ENCODE results near the gene TMEM255B. TPM values are rescaled to one million over a fixed set of nuclear protein-coding genes. Genes with fewer than 3 reads are reported as not detected.
A peak's percentile ranks its signal among the peaks of the same experiment; 100 is the strongest.
"Not testable (repeated sequence)": the region's sequence is repeated elsewhere in the genome, so short reads cannot be mapped to it uniquely, and the experiment has no call there.

The TMEM255B gene
- total RNA-seq, 1 experiment from 2014 or later, result not detected

DNA sequence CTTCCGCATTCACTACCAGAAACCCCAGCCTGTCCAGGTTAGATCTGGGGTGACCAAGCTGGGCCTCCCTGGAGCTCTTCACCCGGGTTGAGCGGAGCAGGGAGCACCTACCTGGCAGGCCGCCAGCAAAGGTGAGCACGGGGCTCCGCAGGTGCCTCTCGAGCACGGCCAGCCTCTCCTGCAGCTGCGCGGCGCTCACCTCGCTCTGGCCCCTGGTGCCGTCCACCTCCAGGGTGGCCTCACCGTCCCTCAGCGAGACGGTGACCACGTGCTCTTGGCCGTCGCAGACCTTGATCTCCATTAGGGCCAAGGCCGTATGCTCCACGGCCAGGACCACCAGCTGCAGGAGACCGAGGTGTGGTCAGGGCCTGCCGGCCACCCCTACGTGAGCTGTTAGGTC lies 62.8 kb downstream of the TMEM255B start:
- Histone ChIP-seq H3K27ac (peak overlapping the region; percentile 65; the same call in 1 of the 2 replicates), H3K9me3 (replicated peaks) (no peaks in the 10 kb centered on the region), H3K36me3 (no peaks in the 10 kb centered on the region), H3K4me3 (no peak overlapping the region; the same call in 1 of the 2 replicates), H3K27me3 (no peaks in the 10 kb centered on the region), H3K4me1 (peaks cover 17% of the 10 kb centered on the region)
- no peak for DNase-seq

DNA sequence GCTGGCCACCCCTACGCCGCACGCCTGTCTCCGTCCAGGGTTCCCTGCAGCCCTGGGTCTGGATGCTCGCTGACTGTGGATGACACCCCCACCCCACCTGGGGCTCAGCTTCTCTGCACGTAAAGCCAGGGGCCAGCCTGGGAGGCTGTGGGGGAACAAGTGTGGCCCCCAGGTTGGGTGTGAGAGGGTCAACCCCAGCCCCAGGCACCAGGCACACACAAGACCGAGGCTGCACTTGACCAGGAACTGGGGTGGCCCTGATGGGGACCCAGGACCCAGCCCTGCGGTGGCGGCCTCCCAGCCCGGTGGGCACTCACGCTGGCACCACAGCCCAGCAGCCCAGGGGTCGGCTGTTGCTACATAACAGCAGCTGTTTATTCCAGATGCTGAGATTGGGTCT lies 63.2 kb downstream of the TMEM255B start:
- no peaks in the 10 kb centered on the region for H3K27me3 ChIP-seq
- H3K27ac ChIP-seq, result no peak overlapping the region
- H3K4me3 ChIP-seq, result no peak overlapping the region
- peaks cover 17% of the 10 kb centered on the region for H3K4me1 ChIP-seq
- no peaks in the 10 kb centered on the region for H3K36me3 ChIP-seq
- H3K9me3 ChIP-seq (replicated peaks), result no peaks in the 10 kb centered on the region
- DNase-seq, result no peak

DNA sequence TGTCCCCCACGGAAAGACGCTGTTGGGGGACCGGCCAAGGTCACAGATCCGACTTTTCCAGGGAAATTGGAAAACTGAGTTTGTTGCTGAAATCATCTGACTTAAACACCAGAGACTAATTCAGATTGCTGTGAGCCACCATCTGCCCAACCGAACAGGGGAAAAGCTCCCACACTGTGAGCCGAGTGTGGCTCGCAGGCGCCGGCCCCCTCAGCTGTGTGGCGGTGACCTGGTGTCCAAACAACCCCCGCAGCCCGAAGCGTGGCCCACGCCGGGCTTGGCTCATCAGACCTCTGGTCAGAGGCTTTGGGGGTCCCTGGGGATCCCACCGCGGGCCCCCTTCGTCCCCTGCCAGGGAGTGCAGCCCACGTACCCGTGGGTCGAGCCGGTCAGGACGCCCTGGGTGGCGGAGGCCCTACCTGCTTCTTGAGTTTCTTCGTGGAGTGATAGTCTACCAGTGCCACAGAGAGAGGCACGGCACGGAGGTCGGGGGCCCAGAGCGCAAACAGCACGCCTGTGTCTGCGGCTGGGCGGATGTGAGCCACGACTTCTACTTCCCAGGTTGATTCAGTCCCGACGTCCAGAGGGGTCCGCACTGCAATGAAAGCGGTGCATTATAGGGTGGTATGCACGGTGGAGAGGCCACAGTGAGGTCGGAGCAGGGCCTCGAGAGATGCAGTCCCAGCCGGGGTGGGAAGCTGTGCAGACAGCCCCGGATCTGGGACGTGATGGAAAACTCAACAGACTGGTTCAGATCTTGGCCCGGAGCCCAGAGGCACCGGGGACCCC lies 64.1 kb downstream of the TMEM255B start:
- DNase-seq, result no peak
- H3K9me3 ChIP-seq (replicated peaks), result no peaks in the 10 kb centered on the region
- no peaks in the 10 kb centered on the region for H3K27me3 ChIP-seq
- no peak overlapping the region for H3K4me3 ChIP-seq
- H3K36me3 ChIP-seq, result no peaks in the 10 kb centered on the region
- H3K27ac ChIP-seq, result no peak overlapping the region
- H3K4me1 ChIP-seq, result peaks cover 17% of the 10 kb centered on the region

GRCh38 chr13:113823771-113824170 lies 64.7 kb downstream of the TMEM255B start:
- peaks cover 17% of the 10 kb centered on the region for H3K4me1 ChIP-seq
- H3K4me3 ChIP-seq, result no peak overlapping the region
- H3K27me3 ChIP-seq, result no peaks in the 10 kb centered on the region
- H3K9me3 ChIP-seq (replicated peaks), result no peaks in the 10 kb centered on the region
- no peak for DNase-seq
- no peak overlapping the region for H3K27ac ChIP-seq
- no peaks in the 10 kb centered on the region for H3K36me3 ChIP-seq

DNA sequence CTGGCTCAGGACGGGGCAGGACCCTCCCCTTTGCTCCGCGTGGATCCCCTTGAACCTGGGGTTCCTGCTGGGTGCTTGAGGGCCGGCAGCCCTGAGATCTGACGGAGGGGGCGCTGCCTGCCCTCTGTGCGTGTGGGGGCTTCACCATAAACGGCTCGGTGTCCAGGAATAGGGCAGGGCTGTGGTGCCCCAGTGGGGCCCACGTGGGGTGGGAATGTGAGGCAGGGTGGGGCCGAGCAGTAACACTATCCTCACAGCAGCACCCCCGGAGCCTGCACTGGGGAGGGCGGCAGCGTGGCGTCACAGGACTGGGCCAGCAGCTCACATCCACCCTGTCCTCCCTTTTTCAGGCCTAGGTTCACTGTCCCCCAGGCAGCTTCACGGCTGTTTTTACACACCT lies 66.8 kb downstream of the TMEM255B start:
- no peak overlapping the region for H3K27ac ChIP-seq

DNA sequence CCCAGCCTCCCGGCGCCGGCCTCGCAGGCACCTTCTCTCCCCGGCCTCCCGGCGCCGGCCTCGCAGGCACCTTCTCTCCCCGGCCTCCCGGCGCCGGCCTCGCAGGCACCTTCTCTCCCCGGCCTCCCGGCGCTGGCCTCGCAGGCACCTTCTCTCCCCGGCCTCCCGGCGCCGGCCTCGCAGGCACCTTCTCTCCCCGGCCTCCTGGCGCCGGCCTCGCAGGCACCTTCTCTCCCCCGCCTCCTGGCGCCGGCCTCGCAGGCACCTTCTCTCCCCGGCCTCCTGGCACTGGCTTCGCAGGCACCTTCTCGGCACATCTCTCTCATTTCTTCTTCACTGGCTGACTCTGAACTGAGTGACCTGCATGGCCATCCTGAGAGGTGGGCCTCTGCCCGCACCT lies 67.4 kb downstream of the TMEM255B start:
- not testable (repeated sequence) for H3K36me3 ChIP-seq; H3K27me3 ChIP-seq; H3K4me1 ChIP-seq; H3K27ac ChIP-seq; DNase-seq; H3K9me3 ChIP-seq (replicated peaks); H3K4me3 ChIP-seq

More for the DNA sequence above, 66.8 kb downstream of the TMEM255B start:
- H3K27me3 ChIP-seq, result no peaks in the 10 kb centered on the region
- peaks cover 8% of the 10 kb centered on the region; the same call in 1 of the 2 replicates for H3K4me1 ChIP-seq
- peak; percentile 27 to 29 for DNase-seq
- H3K9me3 ChIP-seq (replicated peaks), result no peaks in the 10 kb centered on the region
- no peak overlapping the region for H3K4me3 ChIP-seq
- no peaks in the 10 kb centered on the region for H3K36me3 ChIP-seq

GRCh38 chr13:113827021-113827420 lies 68.0 kb downstream of the TMEM255B start:
- no peak overlapping the region for H3K4me3 ChIP-seq
- H3K9me3 ChIP-seq (replicated peaks), result no peaks in the 10 kb centered on the region
- H3K36me3 ChIP-seq, result no peaks in the 10 kb centered on the region
- no peak for DNase-seq
- no peaks in the 10 kb centered on the region for H3K27me3 ChIP-seq
- peaks cover 3% of the 10 kb centered on the region; the same call in 1 of the 2 replicates for H3K4me1 ChIP-seq
- H3K27ac ChIP-seq, result no peak overlapping the region

DNA sequence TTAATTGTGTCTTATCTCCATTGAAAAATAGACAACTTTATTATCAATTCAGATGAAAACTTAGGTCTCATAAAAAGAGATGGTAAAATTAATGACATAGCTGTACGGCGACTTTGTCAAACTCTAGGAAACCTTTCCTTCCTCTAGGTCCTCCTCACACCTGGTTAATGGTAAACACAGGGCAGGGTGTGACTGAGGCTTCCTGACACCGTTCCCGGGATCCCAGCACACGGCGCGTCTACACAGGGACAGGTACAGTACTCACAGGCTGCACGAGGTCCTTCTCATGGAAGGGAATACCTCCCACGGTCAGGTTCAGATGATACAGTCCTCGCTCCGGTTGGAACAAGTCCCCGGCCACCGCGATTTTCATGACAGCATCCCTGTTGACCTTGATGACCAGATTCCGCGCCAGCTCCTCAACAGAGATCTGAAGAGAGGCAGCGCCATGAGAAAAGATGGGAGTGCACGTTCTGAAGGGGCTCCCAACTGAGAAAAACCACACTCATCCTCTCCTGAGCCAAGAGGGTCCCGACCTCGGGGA lies 69.3 kb downstream of the TMEM255B start:
- Histone ChIP-seq H3K9me3 (replicated peaks) (no peaks in the 10 kb centered on the region), H3K4me3 (no peak overlapping the region), H3K36me3 (no peaks in the 10 kb centered on the region), H3K27me3 (no peaks in the 10 kb centered on the region), H3K4me1 (peaks cover 3% of the 10 kb centered on the region; the same call in 1 of the 2 replicates), H3K27ac (no peak overlapping the region)
- DNase-seq, result no peak

- H3K4me1 ChIP-seq; H3K27me3 ChIP-seq; H3K36me3 ChIP-seq; H3K27ac ChIP-seq; DNase-seq; H3K9me3 ChIP-seq (replicated peaks); H3K4me3 ChIP-seq: not testable (repeated sequence)
Measured at GRCh38 chr13:113830426-113830950, 71.5 kb downstream of the TMEM255B start.

DNA sequence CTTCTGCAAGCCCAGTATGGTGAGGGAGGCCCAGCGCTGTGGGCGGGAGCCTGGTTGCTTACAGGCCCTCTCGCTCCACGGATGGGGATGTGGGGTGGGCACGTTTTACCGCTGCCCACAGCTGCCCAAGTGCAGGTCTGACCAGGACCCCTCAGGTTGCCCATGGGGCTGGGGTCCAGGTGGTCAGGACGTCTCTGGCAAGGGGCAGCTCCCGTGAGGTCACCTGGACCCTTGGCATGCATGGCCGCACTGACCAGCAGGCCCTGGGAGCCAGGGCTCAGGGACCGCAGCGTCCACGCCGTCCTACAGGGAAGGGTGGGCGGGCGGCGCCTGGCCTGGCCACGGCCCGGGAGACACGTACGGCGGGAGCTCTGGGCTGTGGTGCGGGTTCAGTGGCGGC lies 72.0 kb downstream of the TMEM255B start:
- DNase-seq, result no peak
- Histone ChIP-seq H3K27me3 (no peaks in the 10 kb centered on the region), H3K4me1 (no peaks in the 10 kb centered on the region), H3K36me3 (no peaks in the 10 kb centered on the region), H3K4me3 (no peak overlapping the region), H3K27ac (no peak overlapping the region), H3K9me3 (replicated peaks) (no peaks in the 10 kb centered on the region)

GRCh38 chr13:113832205-113832604 lies 73.2 kb downstream of the TMEM255B start:
- Histone ChIP-seq H3K9me3 (replicated peaks) (no peaks in the 10 kb centered on the region), H3K27me3 (no peaks in the 10 kb centered on the region), H3K27ac (no peak overlapping the region), H3K36me3 (no peaks in the 10 kb centered on the region), H3K4me1 (peaks cover under 1% of the 10 kb centered on the region; the same call in 1 of the 2 replicates), H3K4me3 (no peak overlapping the region)
- DNase-seq, result no peak

DNA sequence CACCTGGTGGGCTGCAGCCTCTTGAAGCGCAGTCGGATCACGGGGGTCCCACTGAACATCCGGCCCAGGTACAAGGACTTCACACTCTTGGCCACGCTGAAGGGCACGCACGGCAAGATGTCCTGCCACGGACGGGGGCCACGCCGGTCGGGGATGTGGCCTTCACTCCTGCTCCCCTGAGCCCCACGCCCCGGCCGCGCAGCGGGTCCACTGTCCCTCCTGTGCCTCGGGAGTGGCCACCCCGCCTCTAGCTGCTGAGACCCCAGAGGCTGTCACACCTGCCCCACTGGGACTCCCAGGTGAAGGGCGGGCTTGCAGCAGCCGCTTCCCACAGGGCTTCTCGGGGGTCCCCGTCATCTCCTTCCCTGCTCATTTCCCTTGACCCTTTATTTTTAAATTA lies 73.6 kb downstream of the TMEM255B start:
- no peak for DNase-seq
- no peaks in the 10 kb centered on the region for H3K9me3 ChIP-seq (replicated peaks)
- no peaks in the 10 kb centered on the region for H3K36me3 ChIP-seq
- H3K27me3 ChIP-seq, result no peaks in the 10 kb centered on the region
- no peak overlapping the region for H3K4me3 ChIP-seq
- peaks cover 3% of the 10 kb centered on the region; the same call in 1 of the 2 replicates for H3K4me1 ChIP-seq
- H3K27ac ChIP-seq, result no peak overlapping the region

- Histone ChIP-seq H3K27me3 (no peaks in the 10 kb centered on the region), H3K9me3 (replicated peaks) (no peaks in the 10 kb centered on the region), H3K4me1 (peaks cover 7% of the 10 kb centered on the region; the same call in 1 of the 2 replicates), H3K36me3 (no peaks in the 10 kb centered on the region), H3K27ac (no peak overlapping the region), H3K4me3 (no peak overlapping the region)
- no peak for DNase-seq
Measured at GRCh38 chr13:113833111-113833830, 74.2 kb downstream of the TMEM255B start.

DNA sequence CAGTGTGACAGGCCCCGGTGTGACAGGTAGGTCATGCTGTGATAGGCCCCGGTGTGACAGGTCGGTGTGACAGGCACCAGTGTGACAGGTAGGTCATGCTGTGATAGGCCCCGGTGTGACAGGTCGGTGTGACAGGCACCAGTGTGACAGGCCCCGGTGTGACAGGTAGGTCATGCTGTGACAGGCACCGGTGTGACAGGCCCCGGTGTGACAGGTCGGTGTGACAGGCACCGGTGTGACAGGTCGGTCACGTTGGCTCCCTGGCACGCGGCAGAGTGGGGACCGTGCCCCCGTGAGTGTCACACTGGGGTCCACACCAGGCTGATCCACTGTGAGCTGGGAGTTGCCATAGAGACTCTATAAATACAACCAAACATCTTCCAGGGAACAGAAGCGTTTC lies 75.0 kb downstream of the TMEM255B start:
- H3K4me3 ChIP-seq; H3K9me3 ChIP-seq (replicated peaks); H3K27me3 ChIP-seq; DNase-seq; H3K36me3 ChIP-seq; H3K27ac ChIP-seq; H3K4me1 ChIP-seq: not testable (repeated sequence)
